Tibial artery (tissue), 4 donors: ENCODE data around the gene TEX38.

Source experiments
- DNase-seq, 2 donors: peaks; one replicate each; pipeline ENCODE4 v3.0.0-alpha.2; 2019
- H3K27ac ChIP-seq, 2 donors: fragments of 200-600 bp; sonication (generic) in 1 of 2; 1 replicate in 1 of 2; 2 replicates in 1 of 2; pipeline ENCODE4 v1.5.1; 2018 to 2019; ENCODE audit warnings: mild to moderate bottlenecking in 1 of 2
- H3K27me3 ChIP-seq, 2 donors: fragments of 200-600 bp; sonication (generic) in 1 of 2; one replicate each; pipeline versions ENCODE4 v1.5.1 to v1.6.0; 2016 to 2019
- H3K36me3 ChIP-seq, 3 donors: fragments of 200-600 bp; sonication (generic) in 2 of 3; one replicate each; pipeline ENCODE4 v1.5.1; 2016 to 2019; ENCODE audit warnings: mild to moderate bottlenecking in 2 of 3
- H3K4me1 ChIP-seq, 4 donors: fragments of 200-600 bp; sonication (generic) in 2 of 4; 1 replicate in 3 of 4; 2 replicates in 1 of 4; pipeline ENCODE4 v1.5.1; 2016 to 2019
- H3K4me3 ChIP-seq, 2 donors: fragments of 200-600 bp; sonication (generic) in 1 of 2; 1 replicate in 1 of 2; 2 replicates in 1 of 2; pipeline ENCODE4 v1.5.1; 2018 to 2019; ENCODE audit warnings: mild to moderate bottlenecking in 2 of 2
- H3K9me3 ChIP-seq, 3 donors: fragments of 200-600 bp; sonication (generic) in 1 of 3; one replicate each; pipeline ENCODE4 v1.5.1; 2016 to 2019
- intact Hi-C: fragments of 100-400 bp; cut with DNase I; formaldehyde crosslinking; loops from one replicate; pipeline ENCODE4 v1.15.0; 2023; ENCODE audit warnings: low total_unique reads
- TF ChIP-seq, protein P1 (sequence below), 2 experiments: fragments of 200-600 bp in 1 of 2; fragments of 450-650 bp in 1 of 2; IDR thresholded peaks; one replicate each; pipeline ENCODE4 v1.5.1; 2017 to 2019; ENCODE audit warnings: antibody characterized with exemption in 2 of 2, mild to moderate bottlenecking in 1 of 2, moderate library complexity in 1 of 2

The TEX38 gene

GRCh38 chr1:46675549-46676314 is 4.1 kb downstream of the TEX38 start:
- H3K36me3 ChIP-seq: peaks cover 19 to 82% (median 45%) of the 10 kb centered on the region in 3 donors

GRCh38 chr1:46676531-46676930 is 4.9 kb downstream of the TEX38 start:
- H3K9me3 ChIP-seq: no peaks in the 10 kb centered on the region
- H3K27me3 ChIP-seq: no peaks in the 10 kb centered on the region
- H3K4me1 ChIP-seq: no peaks in the 10 kb centered on the region
- intact Hi-C loops: no loop called here
- TF ChIP-seq, protein P1, sequence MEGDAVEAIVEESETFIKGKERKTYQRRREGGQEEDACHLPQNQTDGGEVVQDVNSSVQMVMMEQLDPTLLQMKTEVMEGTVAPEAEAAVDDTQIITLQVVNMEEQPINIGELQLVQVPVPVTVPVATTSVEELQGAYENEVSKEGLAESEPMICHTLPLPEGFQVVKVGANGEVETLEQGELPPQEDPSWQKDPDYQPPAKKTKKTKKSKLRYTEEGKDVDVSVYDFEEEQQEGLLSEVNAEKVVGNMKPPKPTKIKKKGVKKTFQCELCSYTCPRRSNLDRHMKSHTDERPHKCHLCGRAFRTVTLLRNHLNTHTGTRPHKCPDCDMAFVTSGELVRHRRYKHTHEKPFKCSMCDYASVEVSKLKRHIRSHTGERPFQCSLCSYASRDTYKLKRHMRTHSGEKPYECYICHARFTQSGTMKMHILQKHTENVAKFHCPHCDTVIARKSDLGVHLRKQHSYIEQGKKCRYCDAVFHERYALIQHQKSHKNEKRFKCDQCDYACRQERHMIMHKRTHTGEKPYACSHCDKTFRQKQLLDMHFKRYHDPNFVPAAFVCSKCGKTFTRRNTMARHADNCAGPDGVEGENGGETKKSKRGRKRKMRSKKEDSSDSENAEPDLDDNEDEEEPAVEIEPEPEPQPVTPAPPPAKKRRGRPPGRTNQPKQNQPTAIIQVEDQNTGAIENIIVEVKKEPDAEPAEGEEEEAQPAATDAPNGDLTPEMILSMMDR (IDR thresholded peaks at IDR 0.05): no peak
- peaks cover 25 to 90% (median 51%) of the 10 kb centered on the region in 3 donors for H3K36me3 ChIP-seq
- no peak for DNase-seq
- H3K27ac ChIP-seq: no peak overlapping the region
- H3K4me3 ChIP-seq: no peak overlapping the region

More at GRCh38 chr1:46675549-46676314, 4.1 kb downstream of the TEX38 start:
- intact Hi-C loops: no loop called here
- no peak overlapping the region for H3K27ac ChIP-seq
- TF ChIP-seq, protein P1 (IDR thresholded peaks at IDR 0.05): no peak
- H3K4me1 ChIP-seq: no peaks in the 10 kb centered on the region
- no peaks in the 10 kb centered on the region for H3K9me3 ChIP-seq
- DNase-seq: no peak
- no peaks in the 10 kb centered on the region for H3K27me3 ChIP-seq
- no peak overlapping the region for H3K4me3 ChIP-seq

GRCh38 chr1:46677339-46677738 is 5.7 kb downstream of the TEX38 start:
- Histone ChIP-seq H3K27me3 (no peaks in the 10 kb centered on the region), H3K4me3 (no peak overlapping the region), H3K36me3 (peaks cover 25 to 97% (median 58%) of the 10 kb centered on the region in 3 donors), H3K4me1 (no peaks in the 10 kb centered on the region), H3K9me3 (no peaks in the 10 kb centered on the region), H3K27ac (no peak overlapping the region)
- intact Hi-C loops: no loop called here
- TF ChIP-seq, protein P1 (IDR thresholded peaks at IDR 0.05): no peak
- no peak for DNase-seq

GRCh38 chr1:46679789-46680573 is 8.3 kb downstream of the TEX38 start:
- DNase-seq: no peak
- Histone ChIP-seq H3K27me3 (no peaks in the 10 kb centered on the region), H3K27ac (no peak overlapping the region), H3K9me3 (no peaks in the 10 kb centered on the region), H3K4me1 (no peaks in the 10 kb centered on the region), H3K36me3 (peaks cover 50 to 97% (median 75%) of the 10 kb centered on the region in 3 donors), H3K4me3 (no peak overlapping the region)
- intact Hi-C loops: no loop called here
- TF ChIP-seq, protein P1 (IDR thresholded peaks at IDR 0.05): no peak

DNA sequence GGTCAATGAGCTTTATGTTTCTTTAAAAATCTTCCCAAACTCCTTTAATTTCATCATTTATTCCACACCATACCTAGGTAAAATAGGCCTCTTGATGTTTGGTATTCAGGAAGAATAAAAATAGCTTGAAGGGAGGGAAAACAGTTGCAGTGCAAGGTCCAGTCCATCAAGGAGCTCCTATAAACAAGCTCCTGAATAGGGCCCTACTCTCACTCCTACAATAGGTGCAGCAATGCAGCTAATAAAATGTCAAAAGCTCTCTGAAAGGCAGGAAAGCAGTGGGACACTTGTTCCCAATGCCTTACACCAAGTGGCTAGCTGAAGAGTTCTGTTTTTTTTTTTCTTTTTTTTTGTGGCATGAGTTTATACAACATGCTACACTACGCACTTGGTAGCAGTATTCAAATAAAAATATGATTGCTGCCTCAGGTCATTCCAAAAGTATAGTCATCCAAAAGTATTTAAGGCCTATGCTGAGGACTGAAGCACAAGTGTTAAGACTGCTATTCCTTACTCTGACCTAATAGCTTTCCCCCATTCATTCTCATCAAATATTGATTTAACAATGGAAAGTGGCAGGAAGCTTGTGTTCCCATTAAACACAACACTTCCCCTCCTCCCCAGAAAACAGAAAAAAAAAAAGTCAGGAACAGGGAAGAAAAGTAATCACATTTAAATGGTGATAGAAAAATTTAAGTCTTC is 9.8 kb downstream of the TEX38 start:
- H3K27ac ChIP-seq: no peak overlapping the region
- no peaks in the 10 kb centered on the region for H3K27me3 ChIP-seq
- no peaks in the 10 kb centered on the region for H3K9me3 ChIP-seq
- TF ChIP-seq, protein P1 (IDR thresholded peaks at IDR 0.05): no peak
- H3K4me3 ChIP-seq: no peak overlapping the region
- DNase-seq: no peak
- intact Hi-C loops: no loop called here
- peaks cover 50 to 97% (median 82%) of the 10 kb centered on the region in 3 donors for H3K36me3 ChIP-seq
- H3K4me1 ChIP-seq: no peaks in the 10 kb centered on the region
